Calu3 (cell line): ENCODE measurements around the gene MCC. TPM values are rescaled to one million over a fixed set of nuclear protein-coding genes. Genes with fewer than 3 reads are reported as not detected.

Experiments
- BruUV-seq: library from RNA; stranded (reverse); fragments of 400-500 nt; replicated peaks from 2 replicates; lab custom pipeline; 2021; lab: Mats Ljungman, UMichigan
- CTCF ChIA-PET: fragments of 300-600 bp; sonication (Branson Sonifier 250); formaldehyde crosslinking; loops from one replicate; lab custom pipeline; 2022; ENCODE audit warnings: antibody characterized with exemption; lab: Charles Lee
- DNase-seq: peaks from one replicate; pipeline ENCODE4 v3.0.0; 2022
- H3K27ac Mint-ChIP-seq: one replicate; pipeline ENCODE4 v1.8.0; 2022; ENCODE audit warnings: mixed read lengths; ENCODE audit not compliant: unreplicated experiment
- H3K27me3 Mint-ChIP-seq: one replicate; pipeline ENCODE4 v1.8.0; 2022; ENCODE audit warnings: mixed read lengths; ENCODE audit not compliant: unreplicated experiment
- H3K36me3 Mint-ChIP-seq: one replicate; pipeline ENCODE4 v1.8.0; 2022; ENCODE audit warnings: mild to moderate bottlenecking, moderate library complexity, mixed read lengths; ENCODE audit not compliant: insufficient read depth, unreplicated experiment
- H3K4me1 Mint-ChIP-seq: one replicate; pipeline ENCODE4 v1.8.0; 2022; ENCODE audit warnings: mild to moderate bottlenecking, low read depth, mixed read lengths; ENCODE audit not compliant: unreplicated experiment
- H3K4me3 Mint-ChIP-seq: one replicate; pipeline ENCODE4 v1.8.0; 2022; ENCODE audit warnings: mild to moderate bottlenecking, low read depth, moderate library complexity, mixed read lengths; ENCODE audit not compliant: unreplicated experiment
- H3K9me3 Mint-ChIP-seq: one replicate; pipeline ENCODE4 v1.8.0; 2022; ENCODE audit warnings: low read depth, mixed read lengths; ENCODE audit not compliant: unreplicated experiment
- CTCF ChIP-seq: fragments of 200-600 bp; IDR thresholded peaks from one replicate; pipeline ENCODE4 v1.8.0; 2022; ENCODE audit warnings: antibody characterized with exemption; ENCODE audit not compliant: unreplicated experiment
- intact Hi-C: fragments of 100-400 bp; cut with micrococcal nuclease; formaldehyde crosslinking; loops from one replicate; pipeline ENCODE4 v1.10.0; 2022; ENCODE audit not compliant: unreplicated experiment
- total RNA-seq: library from RNA; stranded (reverse); gene quantifications from 2 replicates; pipeline ENCODE4 v1.2.3, GENCODE V29; 2022

The MCC gene
- total RNA-seq, 1 experiment from 2014 or later, result 2.8 TPM

- H3K27me3 Mint-ChIP-seq, result no peaks in the 10 kb centered on the region
- no peak overlapping the region for H3K27ac Mint-ChIP-seq
- no peak for TF ChIP-seq CTCF
- H3K9me3 Mint-ChIP-seq, result no peaks in the 10 kb centered on the region
- no peak overlapping the region for H3K4me3 Mint-ChIP-seq
- DNase-seq, result no peak
- no peaks in the 10 kb centered on the region for H3K4me1 Mint-ChIP-seq
- H3K36me3 Mint-ChIP-seq, result no peaks in the 10 kb centered on the region
- CTCF ChIA-PET, result no interaction called here
- intact Hi-C loops, result no loop called here
- no TSS peak for BruUV-seq
Measured at GRCh38 chr5:113446358-113446927, 41.8 kb downstream of the MCC start.

- no peaks in the 10 kb centered on the region for H3K9me3 Mint-ChIP-seq
- H3K4me3 Mint-ChIP-seq, result no peak overlapping the region
- intact Hi-C loops, result no loop called here
- H3K36me3 Mint-ChIP-seq, result no peaks in the 10 kb centered on the region
- H3K4me1 Mint-ChIP-seq, result no peaks in the 10 kb centered on the region
- no TSS peak for BruUV-seq
- CTCF ChIA-PET, result no interaction called here
- peaks cover 13% of the 10 kb centered on the region for H3K27me3 Mint-ChIP-seq
- TF ChIP-seq CTCF, result no peak
- DNase-seq, result no peak
- no peak overlapping the region for H3K27ac Mint-ChIP-seq
Measured at GRCh38 chr5:113437111-113437510, 51.1 kb downstream of the MCC start.

GRCh38 chr5:113435575-113435974 is 52.7 kb downstream of the MCC start:
- no peaks in the 10 kb centered on the region for H3K36me3 Mint-ChIP-seq
- H3K4me3 Mint-ChIP-seq, result no peak overlapping the region
- intact Hi-C loops, result no loop called here
- no peaks in the 10 kb centered on the region for H3K9me3 Mint-ChIP-seq
- TF ChIP-seq CTCF, result no peak
- DNase-seq, result no peak
- peaks cover 13% of the 10 kb centered on the region for H3K27me3 Mint-ChIP-seq
- CTCF ChIA-PET, result interaction anchor here (0.6 kb wide), 1 partner anchor 49 kb away, joined by 3 read pairs; no protein-coding TSS in a partner anchor
- no peaks in the 10 kb centered on the region for H3K4me1 Mint-ChIP-seq
- H3K27ac Mint-ChIP-seq, result no peak overlapping the region
- BruUV-seq, result no TSS peak

GRCh38 chr5:113434889-113435288 is 53.4 kb downstream of the MCC start, which contains the start of gene TSSK1B:
TSS of gene TSSK1B (minus strand) at chr5:113434989. CDS start at chr5:113434839, 150 bp downstream.
- no TSS peak for BruUV-seq
- no peak for TF ChIP-seq CTCF
- CTCF ChIA-PET, result no interaction called here
- H3K9me3 Mint-ChIP-seq, result no peaks in the 10 kb centered on the region
- intact Hi-C loops, result no loop called here
- no peak for DNase-seq
- H3K4me1 Mint-ChIP-seq, result no peaks in the 10 kb centered on the region
- H3K36me3 Mint-ChIP-seq, result no peaks in the 10 kb centered on the region
- H3K27ac Mint-ChIP-seq, result no peak within 1 kb of the TSS
- peaks cover 13% of the 10 kb centered on the region for H3K27me3 Mint-ChIP-seq
- H3K4me3 Mint-ChIP-seq, result no peak within 1 kb of the TSS
